ENCODE measurements around the gene COL4A2. TPM values are rescaled to one million over a fixed set of nuclear protein-coding genes. Genes with fewer than 3 reads are reported as not detected.

Gene COL4A2
- polyA plus RNA-seq, 1 donor (not counting 4 experiments of a cell fraction or from before 2014, with no cell fraction given): 30.7 TPM

DNA sequence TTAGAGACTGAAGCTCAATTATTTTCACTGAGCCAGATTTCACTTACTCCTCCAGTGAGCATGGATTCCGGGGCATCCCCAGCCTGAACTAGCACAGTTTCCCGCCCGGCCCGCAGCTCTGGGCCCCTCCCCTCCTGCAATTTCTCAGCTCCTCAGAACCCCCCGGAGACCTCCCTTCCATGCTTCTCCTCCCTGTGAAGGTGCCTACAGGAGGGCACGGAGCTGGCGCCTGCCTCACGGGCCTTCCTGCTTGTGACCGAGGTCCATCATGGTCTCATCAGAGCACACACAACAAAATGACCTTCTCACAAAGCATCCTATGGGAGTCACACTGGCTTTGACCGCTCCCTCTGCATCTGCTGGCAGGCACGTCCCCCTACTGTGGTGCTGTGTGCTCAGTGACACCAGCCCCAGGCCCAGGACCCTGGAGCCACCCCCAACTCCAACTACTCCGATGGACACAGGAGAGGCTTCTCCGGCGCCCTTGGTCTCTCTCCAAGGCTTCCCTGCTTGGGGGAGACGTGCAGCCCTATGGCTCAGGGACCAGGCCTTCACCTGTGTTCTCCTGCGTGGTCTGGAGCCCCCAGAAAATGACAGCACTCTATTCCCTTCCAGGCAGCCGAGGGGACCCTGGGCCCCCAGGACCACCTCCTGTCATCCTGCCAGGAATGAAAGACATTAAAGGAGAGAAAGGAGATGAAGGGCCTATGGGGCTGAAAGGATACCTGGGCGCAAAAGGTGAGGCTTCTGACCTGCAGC, 177.4 kb downstream of the COL4A2 start:
- dilution Hi-C loops (cut with MboI; ENCODE audit: extremely low pct_ligation_motif_present, low sequenced_read_pairs): no loop called here
- no peak for DNase-seq (ENCODE audit: low read depth, low spot score)
- Histone ChIP-seq H3K79me2 (ENCODE audit: control insufficient read depth, insufficient read depth, low read length) (no peaks in the 10 kb centered on the region), H3K27me3 (ENCODE audit: control insufficient read depth, extremely low read depth, insufficient read depth, low read length) (no peaks in the 10 kb centered on the region), H3K4me2 (ENCODE audit: control insufficient read depth, extremely low read depth, insufficient read depth, low read depth, low read length) (no peak overlapping the region), H3K4me3 (ENCODE audit: control insufficient read depth in 2 of 3, extremely low read depth in 1 of 3, insufficient read depth in 2 of 3, low read depth in 1 of 3, low read length in 3 of 3) (no peak overlapping the region), H3K36me3 (ENCODE audit: control insufficient read depth in 2 of 2, extremely low read depth in 1 of 2, insufficient read depth in 2 of 2, low read length in 2 of 2) (peaks cover 15 to 24% of the 10 kb centered on the region in 2 experiments), H3K4me1 (ENCODE audit: control insufficient read depth, extremely low read depth, insufficient read depth, low read length) (no peaks in the 10 kb centered on the region), H4K20me1 (ENCODE audit: control insufficient read depth, extremely low read depth, insufficient read depth, low read length) (no peaks in the 10 kb centered on the region), H3K27ac (ENCODE audit: control insufficient read depth, insufficient read depth, low read length) (no peak overlapping the region), H3K9ac (ENCODE audit: control insufficient read depth, extremely low read depth, insufficient read depth, low read length) (no peak overlapping the region), H2AFZ (ENCODE audit: control insufficient read depth, low read length) (no peak overlapping the region), H3K9me3 (ENCODE audit: control insufficient read depth, low read depth, low read length) (no peaks in the 10 kb centered on the region), H3K9me1 (ENCODE audit: control insufficient read depth, extremely low read depth, insufficient read depth, low read length) (no peaks in the 10 kb centered on the region)
- no peak for FAIRE-seq
- TF ChIP-seq EZH2 (IDR thresholded peaks at IDR 0.05; ENCODE audit: low read length): no peak
- TF ChIP-seq, protein P1, sequence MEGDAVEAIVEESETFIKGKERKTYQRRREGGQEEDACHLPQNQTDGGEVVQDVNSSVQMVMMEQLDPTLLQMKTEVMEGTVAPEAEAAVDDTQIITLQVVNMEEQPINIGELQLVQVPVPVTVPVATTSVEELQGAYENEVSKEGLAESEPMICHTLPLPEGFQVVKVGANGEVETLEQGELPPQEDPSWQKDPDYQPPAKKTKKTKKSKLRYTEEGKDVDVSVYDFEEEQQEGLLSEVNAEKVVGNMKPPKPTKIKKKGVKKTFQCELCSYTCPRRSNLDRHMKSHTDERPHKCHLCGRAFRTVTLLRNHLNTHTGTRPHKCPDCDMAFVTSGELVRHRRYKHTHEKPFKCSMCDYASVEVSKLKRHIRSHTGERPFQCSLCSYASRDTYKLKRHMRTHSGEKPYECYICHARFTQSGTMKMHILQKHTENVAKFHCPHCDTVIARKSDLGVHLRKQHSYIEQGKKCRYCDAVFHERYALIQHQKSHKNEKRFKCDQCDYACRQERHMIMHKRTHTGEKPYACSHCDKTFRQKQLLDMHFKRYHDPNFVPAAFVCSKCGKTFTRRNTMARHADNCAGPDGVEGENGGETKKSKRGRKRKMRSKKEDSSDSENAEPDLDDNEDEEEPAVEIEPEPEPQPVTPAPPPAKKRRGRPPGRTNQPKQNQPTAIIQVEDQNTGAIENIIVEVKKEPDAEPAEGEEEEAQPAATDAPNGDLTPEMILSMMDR (optimal IDR thresholded peaks at IDR 0.05 in 1 of 3, IDR thresholded peaks at IDR 0.05 in 1 of 3, conservative IDR thresholded peaks at IDR 0.05 in 1 of 3; ENCODE audit: extremely low read depth in 1 of 3, insufficient read depth in 2 of 3, low read length in 3 of 3): no peak

DNA sequence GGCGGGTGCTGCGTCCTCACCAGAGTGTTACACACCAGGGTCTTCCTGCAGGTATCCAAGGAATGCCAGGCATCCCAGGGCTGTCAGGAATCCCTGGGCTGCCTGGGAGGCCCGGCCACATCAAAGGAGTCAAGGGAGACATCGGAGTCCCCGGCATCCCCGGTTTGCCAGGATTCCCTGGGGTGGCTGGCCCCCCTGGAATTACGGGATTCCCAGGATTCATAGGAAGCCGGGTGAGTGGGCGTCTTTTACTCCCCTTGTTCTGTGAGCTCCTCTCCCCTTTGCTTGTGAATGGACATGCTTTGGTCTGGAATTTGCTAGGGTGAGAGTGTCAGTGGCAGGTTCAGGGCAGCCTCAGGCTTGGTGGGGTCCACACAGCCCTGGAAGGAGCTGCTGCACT, 178.5 kb downstream of the COL4A2 start:
- no peak overlapping the region for H2AFZ ChIP-seq (ENCODE audit: control insufficient read depth, low read length)
- no peaks in the 10 kb centered on the region for H4K20me1 ChIP-seq (ENCODE audit: control insufficient read depth, extremely low read depth, insufficient read depth, low read length)
- peaks cover 9 to 19% of the 10 kb centered on the region in 2 experiments for H3K36me3 ChIP-seq (ENCODE audit: control insufficient read depth in 2 of 2, extremely low read depth in 1 of 2, insufficient read depth in 2 of 2, low read length in 2 of 2)
- no peaks in the 10 kb centered on the region for H3K9me1 ChIP-seq (ENCODE audit: control insufficient read depth, extremely low read depth, insufficient read depth, low read length)
- DNase-seq (ENCODE audit: low read depth, low spot score) (no peak), FAIRE-seq (no peak)
- TF ChIP-seq EZH2 (IDR thresholded peaks at IDR 0.05; ENCODE audit: low read length): no peak
- TF ChIP-seq, protein P1 (optimal IDR thresholded peaks at IDR 0.05 in 1 of 3, IDR thresholded peaks at IDR 0.05 in 1 of 3, conservative IDR thresholded peaks at IDR 0.05 in 1 of 3; ENCODE audit: extremely low read depth in 1 of 3, insufficient read depth in 2 of 3, low read length in 3 of 3): no peak
- no peaks in the 10 kb centered on the region for H3K27me3 ChIP-seq (ENCODE audit: control insufficient read depth, extremely low read depth, insufficient read depth, low read length)
- H3K9ac ChIP-seq (ENCODE audit: control insufficient read depth, extremely low read depth, insufficient read depth, low read length): no peak overlapping the region
- dilution Hi-C loops (cut with MboI; ENCODE audit: extremely low pct_ligation_motif_present, low sequenced_read_pairs): no loop called here
- H3K4me1 ChIP-seq (ENCODE audit: control insufficient read depth, extremely low read depth, insufficient read depth, low read length): no peaks in the 10 kb centered on the region
- H3K79me2 ChIP-seq (ENCODE audit: control insufficient read depth, insufficient read depth, low read length): no peaks in the 10 kb centered on the region
- H3K27ac ChIP-seq (ENCODE audit: control insufficient read depth, insufficient read depth, low read length): no peak overlapping the region
- H3K4me2 ChIP-seq (ENCODE audit: control insufficient read depth, extremely low read depth, insufficient read depth, low read depth, low read length): no peak overlapping the region
- H3K9me3 ChIP-seq (ENCODE audit: control insufficient read depth, low read depth, low read length): no peaks in the 10 kb centered on the region
- H3K4me3 ChIP-seq (ENCODE audit: control insufficient read depth in 2 of 3, extremely low read depth in 1 of 3, insufficient read depth in 2 of 3, low read depth in 1 of 3, low read length in 3 of 3): no peak overlapping the region

Data from keratinocyte (primary cell).